Tibial nerve (tissue), 4 donors: ENCODE data around the gene SMARCA2. TPM values are rescaled to one million over a fixed set of nuclear protein-coding genes. Genes with fewer than 3 reads are reported as not detected.

Experiments
- DNase-seq, 2 donors: peaks; one replicate each; pipeline ENCODE4 v3.0.0-alpha.2; 2019; ENCODE audit warnings: low spot score in 2 of 2
- H3K27ac ChIP-seq, 4 donors: fragments of 200-600 bp; sonication (generic) in 3 of 4; one replicate each; pipeline ENCODE4 v1.5.1; 2017 to 2019; ENCODE audit warnings: mild to moderate bottlenecking in 1 of 4
- H3K27me3 ChIP-seq, 2 donors: fragments of 200-600 bp; sonication (generic) in 1 of 2; one replicate each; pipeline versions ENCODE4 v1.5.1 to v1.6.0; 2017 to 2019
- H3K36me3 ChIP-seq, 3 donors: fragments of 200-600 bp; sonication (generic); one replicate each; pipeline ENCODE4 v1.5.1; 2018 to 2019
- H3K4me1 ChIP-seq, 4 donors: fragments of 200-600 bp; sonication (generic) in 3 of 4; one replicate each; pipeline ENCODE4 v1.5.1; 2017 to 2019
- H3K4me3 ChIP-seq, 4 donors: fragments of 200-600 bp; sonication (generic) in 3 of 4; one replicate each; pipeline ENCODE4 v1.5.1; 2017 to 2019; ENCODE audit warnings: mild to moderate bottlenecking in 1 of 4, moderate library complexity in 1 of 4
- H3K9me3 ChIP-seq, 4 donors: fragments of 200-600 bp; sonication (generic) in 3 of 4; one replicate each; pipeline ENCODE4 v1.5.1; 2017 to 2019
- EP300 ChIP-seq, 2 donors: sonication (generic); formaldehyde crosslinking; IDR thresholded peaks; one replicate each; pipeline ENCODE4 v1.6.1; 2017; ENCODE audit warnings: antibody characterized with exemption in 2 of 2, mild to moderate bottlenecking in 1 of 2
- POLR2A ChIP-seq, 2 donors: fragments of 450-650 bp; IDR thresholded peaks; one replicate each; pipeline ENCODE4 v1.6.1; 2017; ENCODE audit warnings: antibody characterized with exemption in 2 of 2, mild to moderate bottlenecking in 2 of 2, moderate library complexity in 2 of 2
- whole genome bisulfite sequencing, 2 donors: methylation state at CpG; one replicate each; pipeline ENCODE4 v1.1.5; 2018; 5-methylcytosine and 5-hydroxymethylcytosine counted together
- total RNA-seq, 4 donors: library from RNA; depleted of rRNA; stranded (reverse); fragments of >200 nt; gene quantifications; one replicate each; pipeline ENCODE4 v1.1.0, GENCODE V29; 2016
- TF ChIP-seq, protein P1 (sequence below), 5 experiments: fragments of 200-600 bp in 3 of 5; fragments of 450-650 bp in 2 of 5; sonication (generic) in 3 of 5; IDR thresholded peaks; one replicate each; pipeline ENCODE4 v1.5.1; 2016 to 2019; ENCODE audit warnings: antibody characterized with exemption in 5 of 5, mild to moderate bottlenecking in 3 of 5, moderate library complexity in 2 of 5

SMARCA2 gene
- total RNA-seq, 4 donors from 2014 or later: 75.9 to 140 (median 119) TPM

DNA sequence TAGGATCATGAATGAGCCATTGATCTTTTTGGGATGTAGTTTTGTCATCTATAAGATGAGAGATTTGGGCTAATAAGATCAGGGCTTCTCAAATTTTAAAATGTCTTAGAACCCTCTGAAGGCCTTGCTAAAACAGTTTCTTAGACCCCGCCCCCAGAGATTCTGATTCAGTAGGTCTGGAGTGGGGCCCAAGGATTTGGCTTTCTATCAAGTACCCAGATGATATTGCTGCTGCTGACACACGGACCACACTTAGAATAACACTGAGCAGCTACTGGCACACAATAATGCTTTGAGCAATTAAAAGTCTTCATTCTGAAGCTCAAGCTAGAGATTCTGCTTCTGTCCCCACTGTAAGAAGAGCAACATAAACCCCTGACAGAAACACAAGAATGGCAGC lies 216.7 kb downstream of the SMARCA2 start:
- TF ChIP-seq EP300 (IDR thresholded peaks at IDR 0.05) (no peak), POLR2A (IDR thresholded peaks at IDR 0.05) (no peak)
- TF ChIP-seq, protein P1, sequence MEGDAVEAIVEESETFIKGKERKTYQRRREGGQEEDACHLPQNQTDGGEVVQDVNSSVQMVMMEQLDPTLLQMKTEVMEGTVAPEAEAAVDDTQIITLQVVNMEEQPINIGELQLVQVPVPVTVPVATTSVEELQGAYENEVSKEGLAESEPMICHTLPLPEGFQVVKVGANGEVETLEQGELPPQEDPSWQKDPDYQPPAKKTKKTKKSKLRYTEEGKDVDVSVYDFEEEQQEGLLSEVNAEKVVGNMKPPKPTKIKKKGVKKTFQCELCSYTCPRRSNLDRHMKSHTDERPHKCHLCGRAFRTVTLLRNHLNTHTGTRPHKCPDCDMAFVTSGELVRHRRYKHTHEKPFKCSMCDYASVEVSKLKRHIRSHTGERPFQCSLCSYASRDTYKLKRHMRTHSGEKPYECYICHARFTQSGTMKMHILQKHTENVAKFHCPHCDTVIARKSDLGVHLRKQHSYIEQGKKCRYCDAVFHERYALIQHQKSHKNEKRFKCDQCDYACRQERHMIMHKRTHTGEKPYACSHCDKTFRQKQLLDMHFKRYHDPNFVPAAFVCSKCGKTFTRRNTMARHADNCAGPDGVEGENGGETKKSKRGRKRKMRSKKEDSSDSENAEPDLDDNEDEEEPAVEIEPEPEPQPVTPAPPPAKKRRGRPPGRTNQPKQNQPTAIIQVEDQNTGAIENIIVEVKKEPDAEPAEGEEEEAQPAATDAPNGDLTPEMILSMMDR (IDR thresholded peaks at IDR 0.05): no peak
- H3K36me3 ChIP-seq: no peaks in the 10 kb centered on the region
- H3K4me1 ChIP-seq: no peaks in the 10 kb centered on the region
- 43 to 51% methylated on average over 2 of the region's 2 CpGs for WGBS, 2 donors
- no peak overlapping the region for H3K27ac ChIP-seq
- no peaks in the 10 kb centered on the region for H3K27me3 ChIP-seq
- no peaks in the 10 kb centered on the region for H3K9me3 ChIP-seq
- no peak for DNase-seq
- H3K4me3 ChIP-seq: no peak overlapping the region

DNA sequence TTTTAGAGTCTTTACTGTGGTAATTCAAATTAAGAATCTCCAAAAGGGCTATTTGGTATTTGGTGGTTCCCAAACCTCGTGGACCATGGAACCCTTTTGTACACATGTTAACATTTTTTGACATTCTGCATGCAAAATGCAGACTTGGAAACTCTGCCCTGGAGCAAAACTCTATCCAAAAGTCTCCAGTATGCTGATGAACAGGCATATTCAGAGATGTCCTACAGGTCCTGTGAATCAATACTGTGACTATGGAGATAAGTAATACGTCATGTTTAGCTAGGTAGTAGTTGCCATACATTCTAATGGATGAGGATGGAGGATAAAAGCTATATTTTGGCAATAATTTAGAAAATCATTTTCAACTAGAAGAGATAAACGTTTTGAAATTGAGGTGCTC lies 218.1 kb downstream of the SMARCA2 start:
- Histone ChIP-seq H3K4me1 (no peaks in the 10 kb centered on the region), H3K36me3 (no peaks in the 10 kb centered on the region), H3K9me3 (no peaks in the 10 kb centered on the region), H3K27ac (no peak overlapping the region), H3K4me3 (no peak overlapping the region), H3K27me3 (no peaks in the 10 kb centered on the region)
- WGBS, 2 donors: 68 to 77% methylated on average over 3 of the region's 3 CpGs
- no peak for DNase-seq
- no peak for TF ChIP-seq EP300 (IDR thresholded peaks at IDR 0.05)
- TF ChIP-seq POLR2A (IDR thresholded peaks at IDR 0.05): no peak
- TF ChIP-seq, protein P1 (IDR thresholded peaks at IDR 0.05): no peak

DNA sequence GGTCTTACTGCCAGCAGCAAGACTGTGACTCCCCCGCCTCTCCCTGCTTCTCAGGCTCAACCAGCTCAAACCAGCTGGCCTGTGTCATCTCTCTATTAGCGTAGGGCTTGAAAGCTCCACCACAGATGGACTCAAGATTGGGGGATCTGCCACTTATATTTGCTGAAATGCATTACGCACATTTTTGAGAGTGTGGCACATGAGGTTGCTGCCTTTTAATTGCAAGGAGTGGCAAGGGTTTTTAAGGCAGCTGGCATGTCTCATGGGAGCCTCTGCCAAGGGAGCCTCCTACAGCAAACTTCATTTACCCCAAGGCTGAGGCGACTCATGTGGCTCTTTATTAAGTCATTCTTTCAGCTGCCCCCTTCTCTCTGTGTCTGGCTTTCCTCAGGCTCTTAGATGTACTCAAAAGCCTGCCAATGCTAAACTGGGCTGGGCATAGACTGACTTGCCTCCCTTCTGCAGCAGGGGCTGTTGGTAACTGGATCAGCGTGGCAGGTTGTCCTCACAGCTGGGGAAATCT lies 219.3 kb downstream of the SMARCA2 start:
- Histone ChIP-seq H3K36me3 (no peaks in the 10 kb centered on the region), H3K27me3 (no peaks in the 10 kb centered on the region), H3K4me1 (no peaks in the 10 kb centered on the region), H3K27ac (no peak overlapping the region), H3K9me3 (no peaks in the 10 kb centered on the region), H3K4me3 (no peak overlapping the region)
- TF ChIP-seq, protein P1 (IDR thresholded peaks at IDR 0.05): no peak
- no peak for DNase-seq
- WGBS, 2 donors: 79 to 85% methylated on average over 5 of the region's 5 CpGs

DNA sequence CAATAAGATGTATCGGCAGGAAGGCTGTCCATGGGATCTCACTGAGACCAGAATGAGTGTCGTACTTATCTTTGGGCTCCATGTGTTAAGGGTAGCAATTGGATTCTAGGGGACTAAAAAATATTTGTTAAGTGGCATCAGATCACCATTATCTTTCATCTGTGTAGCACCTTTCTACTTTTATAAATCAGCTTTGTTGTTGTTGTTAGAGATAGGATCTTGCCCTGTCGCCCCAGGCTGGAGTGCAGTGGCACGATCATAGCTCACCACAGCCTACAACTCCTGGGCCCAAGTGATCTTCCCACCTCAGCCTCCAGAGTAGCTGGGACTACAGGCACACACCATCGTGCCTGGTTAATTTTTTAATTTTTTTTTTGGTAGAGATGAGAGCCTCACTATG lies 220.5 kb downstream of the SMARCA2 start:
- H3K9me3 ChIP-seq: no peaks in the 10 kb centered on the region
- WGBS, 2 donors: 93% methylated on average over 5 of the region's 5 CpGs
- no peak overlapping the region for H3K27ac ChIP-seq

DNA sequence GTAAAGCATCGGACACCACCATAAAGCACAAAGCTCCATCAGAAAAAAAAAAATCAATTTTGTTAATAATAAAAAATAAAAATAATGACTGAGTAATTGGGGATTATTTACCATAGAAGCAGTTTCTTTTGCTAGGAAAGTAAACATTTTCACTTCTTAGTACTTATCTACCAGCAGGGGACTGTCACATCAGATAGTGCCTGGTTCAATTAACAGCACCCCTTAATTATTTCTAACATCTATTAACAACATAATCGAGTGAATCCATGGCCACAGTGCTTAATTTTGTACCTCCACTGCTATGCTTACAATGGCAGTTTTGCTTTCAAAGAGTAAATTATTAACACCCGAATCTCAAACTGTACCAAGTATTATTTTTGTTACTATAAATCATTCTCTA lies 221.7 kb downstream of the SMARCA2 start:
- Histone ChIP-seq H3K9me3 (no peaks in the 10 kb centered on the region), H3K27me3 (no peaks in the 10 kb centered on the region), H3K4me3 (no peak overlapping the region), H3K4me1 (peaks cover 0 to 8% (median 0%) of the 10 kb centered on the region in 4 donors), H3K36me3 (no peaks in the 10 kb centered on the region), H3K27ac (no peak overlapping the region)
- TF ChIP-seq EP300 (IDR thresholded peaks at IDR 0.05): no peak
- TF ChIP-seq, protein P1 (IDR thresholded peaks at IDR 0.05): no peak
- no peak for TF ChIP-seq POLR2A (IDR thresholded peaks at IDR 0.05)
- no peak for DNase-seq
- 81 to 87% methylated on average over 3 of the region's 3 CpGs for WGBS, 2 donors

More for the DNA sequence above, 220.5 kb downstream of the SMARCA2 start:
- Histone ChIP-seq H3K4me3 (no peak overlapping the region), H3K4me1 (no peaks in the 10 kb centered on the region), H3K36me3 (no peaks in the 10 kb centered on the region), H3K27me3 (no peaks in the 10 kb centered on the region)
- no peak for DNase-seq
- TF ChIP-seq, protein P1 (IDR thresholded peaks at IDR 0.05): no peak
- TF ChIP-seq POLR2A (IDR thresholded peaks at IDR 0.05) (no peak), EP300 (IDR thresholded peaks at IDR 0.05) (no peak)
